WTC11 (cell line): ENCODE results near the gene CCNG1. TPM values are rescaled to one million over a fixed set of nuclear protein-coding genes. Genes with fewer than 3 reads are reported as not detected.

Source experiments
- ATAC-seq: fragments of 200-7000 bp; cut with Tn5 transposase; 2 replicates; pipeline ENCODE4 v1.10.0; 2021; ENCODE audit warnings: mild to moderate bottlenecking, moderate library complexity
- CTCF ChIA-PET: fragments of 300-600 bp; sonication (Branson Sonifier 250); formaldehyde crosslinking; loops from one replicate; lab custom pipeline; 2021; ENCODE audit warnings: antibody characterized with exemption; lab: Charles Lee
- POLR2A ChIA-PET: fragments of 350-600 bp; sonication (Branson Sonifier 250); formaldehyde crosslinking; loops from one replicate; lab custom pipeline; 2021; ENCODE audit warnings: antibody characterized with exemption; lab: Charles Lee
- DNase-seq: peaks from one replicate; pipeline ENCODE4 v3.0.0; 2021; ENCODE audit warnings: low spot score
- H3K27ac Mint-ChIP-seq: 2 replicates; pipeline ENCODE4 v1.8.0; 2021; ENCODE audit warnings: mixed read lengths
- H3K27me3 Mint-ChIP-seq: 2 replicates; pipeline ENCODE4 v1.8.0; 2021; ENCODE audit warnings: low read depth, mild to moderate bottlenecking, moderate library complexity, mixed read lengths
- H3K36me3 Mint-ChIP-seq: 2 replicates; pipeline ENCODE4 v1.8.0; 2021; ENCODE audit warnings: mixed read lengths
- H3K4me1 Mint-ChIP-seq: 2 replicates; pipeline ENCODE4 v1.8.0; 2022; ENCODE audit warnings: mixed read lengths
- H3K4me3 Mint-ChIP-seq: 2 replicates; pipeline ENCODE4 v1.8.0; 2021; ENCODE audit warnings: mild to moderate bottlenecking, moderate library complexity, mixed read lengths
- H3K9me3 Mint-ChIP-seq: 2 replicates; pipeline ENCODE4 v1.8.0; 2021; ENCODE audit warnings: mixed read lengths
- ATF3 ChIP-seq: sonication (generic); formaldehyde crosslinking; conservative IDR thresholded peaks from 2 replicates; pipeline ENCODE4 v1.8.1; 2022; ENCODE audit warnings: mild to moderate bottlenecking, missing genetic modification reagents
- CREB1 ChIP-seq: sonication (generic); formaldehyde crosslinking; IDR thresholded peaks from 2 replicates; pipeline ENCODE4 v1.8.0; 2023; ENCODE audit warnings: mild to moderate bottlenecking, missing genetic modification reagents
- E2F5 ChIP-seq: sonication (generic); formaldehyde crosslinking; IDR thresholded peaks from 2 replicates; pipeline ENCODE4 v1.8.1; 2022; ENCODE audit warnings: mild to moderate bottlenecking, moderate library complexity, missing genetic modification reagents
- ETV6 ChIP-seq: sonication (generic); formaldehyde crosslinking; IDR thresholded peaks from 2 replicates; pipeline ENCODE4 v1.8.1; 2022; ENCODE audit warnings: mild to moderate bottlenecking, missing genetic modification reagents
- JAZF1 ChIP-seq: fragments of 250-450 bp; sonication (Bioruptor Pico); IDR thresholded peaks from 2 replicates; pipeline ENCODE4 v1.9.0; 2021; ENCODE audit warnings: moderate library complexity, mild to moderate bottlenecking, inconsistent platforms
- JUN ChIP-seq: sonication (generic); formaldehyde crosslinking; IDR thresholded peaks from 2 replicates; pipeline ENCODE4 v1.8.0; 2023; ENCODE audit warnings: mild to moderate bottlenecking, missing genetic modification reagents
- KAT7 ChIP-seq: sonication (generic); formaldehyde crosslinking; IDR thresholded peaks from 2 replicates; pipeline ENCODE4 v1.8.1; 2023; ENCODE audit warnings: missing genetic modification reagents, mild to moderate bottlenecking, borderline replicate concordance
- MAX ChIP-seq: sonication (generic); formaldehyde crosslinking; IDR thresholded peaks from 2 replicates; pipeline ENCODE4 v1.8.0; 2022; ENCODE audit warnings: mild to moderate bottlenecking, missing genetic modification reagents
- MLX ChIP-seq: sonication (generic); formaldehyde crosslinking; IDR thresholded peaks from 2 replicates; pipeline ENCODE4 v1.8.1; 2023; ENCODE audit warnings: mild to moderate bottlenecking, missing genetic modification reagents, moderate library complexity
- NFATC4 ChIP-seq: fragments of 250-450 bp; sonication (Bioruptor Pico); IDR thresholded peaks from 2 replicates; pipeline ENCODE4 v1.9.0; 2021; ENCODE audit warnings: mild to moderate bottlenecking
- NFE2L1 ChIP-seq: sonication (generic); formaldehyde crosslinking; IDR thresholded peaks from 2 replicates; pipeline ENCODE4 v1.8.1; 2023; ENCODE audit warnings: missing genetic modification reagents
- OVOL2 ChIP-seq: fragments of 250-450 bp; sonication (Bioruptor Pico); IDR thresholded peaks from 2 replicates; pipeline ENCODE4 v1.9.0; 2021; ENCODE audit warnings: mild to moderate bottlenecking, borderline replicate concordance
- PRDM15 ChIP-seq: sonication (generic); formaldehyde crosslinking; IDR thresholded peaks from 2 replicates; pipeline ENCODE4 v1.8.0; 2022; ENCODE audit warnings: missing genetic modification reagents
- SMAD3 ChIP-seq: sonication (generic); formaldehyde crosslinking; IDR thresholded peaks from 2 replicates; pipeline ENCODE4 v1.8.0; 2022; ENCODE audit warnings: missing genetic modification reagents, mild to moderate bottlenecking, borderline replicate concordance
- SMAD4 ChIP-seq: sonication (generic); formaldehyde crosslinking; IDR thresholded peaks from 2 replicates; pipeline ENCODE4 v1.8.0; 2022; ENCODE audit warnings: mild to moderate bottlenecking, missing genetic modification reagents
- SOX15 ChIP-seq: fragments of 250-450 bp; sonication (Bioruptor Pico); IDR thresholded peaks from 2 replicates; pipeline ENCODE4 v1.9.0; 2021; ENCODE audit warnings: mild to moderate bottlenecking
- USF2 ChIP-seq: sonication (generic); formaldehyde crosslinking; IDR thresholded peaks from 2 replicates; pipeline ENCODE4 v1.8.1; 2023; ENCODE audit warnings: mild to moderate bottlenecking, missing genetic modification reagents, moderate library complexity
- ZBTB43 ChIP-seq: sonication (generic); formaldehyde crosslinking; IDR thresholded peaks from 2 replicates; pipeline ENCODE4 v1.8.1; 2023; ENCODE audit warnings: mild to moderate bottlenecking, missing genetic modification reagents
- ZMAT4 ChIP-seq: fragments of 250-450 bp; sonication (Bioruptor Pico); IDR thresholded peaks from 2 replicates; pipeline ENCODE4 v1.9.0; 2021; ENCODE audit warnings: mild to moderate bottlenecking
- ZNF138 ChIP-seq: sonication (generic); formaldehyde crosslinking; conservative IDR thresholded peaks from 2 replicates; pipeline ENCODE4 v1.8.1; 2022; ENCODE audit warnings: mild to moderate bottlenecking, moderate library complexity, missing genetic modification reagents
- ZNF219 ChIP-seq: sonication (generic); formaldehyde crosslinking; IDR thresholded peaks from 2 replicates; pipeline ENCODE4 v1.8.0; 2023; ENCODE audit warnings: missing genetic modification reagents, mild to moderate bottlenecking, borderline replicate concordance
- ZNF396 ChIP-seq: fragments of 250-450 bp; sonication (Bioruptor Pico); IDR thresholded peaks from 2 replicates; pipeline ENCODE4 v1.8.0; 2021; ENCODE audit warnings: mild to moderate bottlenecking, moderate library complexity, borderline replicate concordance
- ZNF423 ChIP-seq: fragments of 250-450 bp; sonication (Bioruptor Pico); IDR thresholded peaks from 2 replicates; pipeline ENCODE4 v2.1.2; 2022; ENCODE audit warnings: mild to moderate bottlenecking, moderate library complexity
- ZSCAN18 ChIP-seq: fragments of 250-450 bp; sonication (Bioruptor Pico); IDR thresholded peaks from 2 replicates; pipeline ENCODE4 v2.1.2; 2022; ENCODE audit warnings: mild to moderate bottlenecking, moderate library complexity
- total RNA-seq: library from RNA; stranded (reverse); gene quantifications from 3 replicates; pipeline ENCODE4 v1.2.3, GENCODE V29; 2021

Gene CCNG1
- total RNA-seq, 1 experiment from 2014 or later, result 433 TPM

- TF ChIP-seq CREB1 (CRISPR knock-in tag), result no peak
- TF ChIP-seq JUN (CRISPR knock-in tag), result no peak
- TF ChIP-seq ZNF423 (CRISPR knock-in tag), result no peak
- TF ChIP-seq ZBTB43 (CRISPR knock-in tag), result no peak
- TF ChIP-seq SOX15 (CRISPR knock-in tag), result no peak
Measured at GRCh38 chr5:163447191-163447590, 9.8 kb downstream of the CCNG1 start (continued).

- ChIA-PET CTCF (no interaction called here), POLR2A (interaction anchor here (1.4 kb wide), 1 partner anchor 13 kb away, joined by 5 read pairs; the partner anchor contains the start of genes HMMR and NUDCD2)
- peaks cover 3% of the 10 kb centered on the region; the same call in 1 of the 2 replicates for H3K4me1 Mint-ChIP-seq
- H3K36me3 Mint-ChIP-seq, result peaks cover 59% of the 10 kb centered on the region
- DNase-seq (no peak), ATAC-seq (no peak)
- H3K27me3 Mint-ChIP-seq, result no peaks in the 10 kb centered on the region
- TF ChIP-seq ATF3 (CRISPR knock-in tag) (no peak), SMAD3 (no peak), ZNF138 (CRISPR knock-in tag) (no peak), NFE2L1 (CRISPR knock-in tag) (no peak), KAT7 (no peak), E2F5 (no peak), ZNF219 (CRISPR knock-in tag) (no peak), MLX (CRISPR knock-in tag) (no peak), MAX (CRISPR knock-in tag) (no peak), PRDM15 (no peak), NFATC4 (CRISPR knock-in tag) (no peak), OVOL2 (CRISPR knock-in tag) (no peak), ETV6 (CRISPR knock-in tag) (no peak)
- no peak overlapping the region for H3K4me3 Mint-ChIP-seq
- H3K9me3 Mint-ChIP-seq, result peaks cover 9% of the 10 kb centered on the region
- H3K27ac Mint-ChIP-seq, result no peak overlapping the region
Measured at GRCh38 chr5:163447875-163448274, 10.5 kb downstream of the CCNG1 start.

GRCh38 chr5:163448491-163448890 lies 11.1 kb downstream of the CCNG1 start:
- Mint-ChIP-seq H3K9me3 (peaks cover 9% of the 10 kb centered on the region), H3K27ac (no peak overlapping the region), H3K4me3 (no peak overlapping the region), H3K4me1 (peaks cover 3% of the 10 kb centered on the region; the same call in 1 of the 2 replicates), H3K27me3 (no peaks in the 10 kb centered on the region), H3K36me3 (peaks cover 60% of the 10 kb centered on the region)
- POLR2A ChIA-PET, result no interaction called here
- CTCF ChIA-PET, result no interaction called here
- no peak for DNase-seq
- ATAC-seq, result no peak
- TF ChIP-seq ZSCAN18 (CRISPR knock-in tag) (no peak), ZMAT4 (CRISPR knock-in tag) (no peak), ZNF396 (no peak), SMAD4 (CRISPR knock-in tag) (no peak), CREB1 (CRISPR knock-in tag) (no peak), USF2 (CRISPR knock-in tag) (no peak), NFE2L1 (CRISPR knock-in tag) (no peak), JAZF1 (CRISPR knock-in tag) (no peak)
